Thyroid gland (tissue), 4 donors: Measurements from ENCODE around the gene TMEM11.

ENCODE experiments used
- CTCF ChIP-seq, 6 experiments: fragments of 200-600 bp in 3 of 6; fragments of 450-650 bp in 3 of 6; sonication (generic) in 3 of 6; IDR thresholded peaks; one replicate each; pipeline ENCODE4 v1.5.1; 2016 to 2019; ENCODE audit warnings: antibody characterized with exemption in 6 of 6, mild to moderate bottlenecking in 2 of 6, inconsistent platforms in 1 of 6, moderate library complexity in 1 of 6
- POLR2A ChIP-seq, 2 donors: fragments of 450-650 bp; IDR thresholded peaks; one replicate each; pipeline ENCODE4 v1.6.1; 2017; ENCODE audit warnings: antibody characterized with exemption in 2 of 2, mild to moderate bottlenecking in 2 of 2, moderate library complexity in 1 of 2

GRCh38 chr17:21170809-21171208 lies 43.2 kb downstream of the TMEM11 start:
- TF ChIP-seq CTCF (IDR thresholded peaks at IDR 0.05) (no peak), POLR2A (IDR thresholded peaks at IDR 0.05) (no peak)
